GM23248 (cell line): ENCODE data around the gene CYP3A5. TPM values are rescaled to one million over a fixed set of nuclear protein-coding genes. Genes with fewer than 3 reads are reported as not detected.

Experiments used
- DNase-seq: peaks from one replicate; pipeline ENCODE4 v3.0.0-alpha.2; 2015
- H2AFZ ChIP-seq: fragments of 200-600 bp; sonication (generic); 2 replicates; pipeline ENCODE4 v1.6.1; 2016; ENCODE audit warnings: antibody characterized with exemption
- H3F3A ChIP-seq: fragments of 200-600 bp; sonication (generic); 2 replicates; pipeline ENCODE4 v1.6.1; 2016; ENCODE audit warnings: mild to moderate bottlenecking, antibody characterized with exemption, mixed run types; ENCODE audit not compliant: insufficient read depth
- H3K27ac ChIP-seq: fragments of 200-600 bp; sonication (generic); 2 replicates; pipeline ENCODE4 v1.5.1; 2016; ENCODE audit warnings: mild to moderate bottlenecking
- H3K27me3 ChIP-seq: fragments of 200-600 bp; sonication (generic); replicated peaks from 2 replicates; pipeline ENCODE4 v1.6.1; 2016; ENCODE audit warnings: mild to moderate bottlenecking; ENCODE audit not compliant: insufficient read depth
- H3K36me3 ChIP-seq: fragments of 200-600 bp; sonication (generic); 2 replicates; pipeline ENCODE4 v1.6.1; 2016; ENCODE audit warnings: low read depth, mild to moderate bottlenecking
- H3K4me1 ChIP-seq: fragments of 200-600 bp; sonication (generic); 2 replicates; pipeline ENCODE4 v1.6.1; 2016; ENCODE audit warnings: mild to moderate bottlenecking; ENCODE audit not compliant: insufficient read depth
- H3K4me2 ChIP-seq: fragments of 200-600 bp; sonication (generic); one replicate; pipeline ENCODE4 v1.6.1; 2016; ENCODE audit warnings: mild to moderate bottlenecking; ENCODE audit not compliant: unreplicated experiment
- H3K4me3 ChIP-seq: fragments of 200-600 bp; sonication (generic); 2 replicates; pipeline ENCODE4 v1.5.1; 2016; ENCODE audit warnings: mild to moderate bottlenecking
- H3K79me2 ChIP-seq: fragments of 200-600 bp; sonication (generic); 2 replicates; pipeline ENCODE4 v1.6.1; 2016; ENCODE audit warnings: mild to moderate bottlenecking; ENCODE audit not compliant: insufficient read depth
- H3K9ac ChIP-seq: fragments of 200-600 bp; sonication (generic); 2 replicates; pipeline ENCODE4 v1.6.1; 2016; ENCODE audit warnings: mild to moderate bottlenecking
- H3K9me2 ChIP-seq: fragments of 200-600 bp; sonication (generic); 2 replicates; pipeline ENCODE4 v1.6.1; 2016; ENCODE audit warnings: mixed run types, mild to moderate bottlenecking, moderate library complexity; ENCODE audit not compliant: insufficient read depth
- H3K9me3 ChIP-seq: fragments of 200-600 bp; sonication (generic); one replicate; pipeline ENCODE4 v1.6.1; 2017; ENCODE audit warnings: low read depth
- H4K20me1 ChIP-seq: fragments of 200-600 bp; sonication (generic); 2 replicates; pipeline ENCODE4 v1.6.0; 2016; ENCODE audit not compliant: insufficient read depth
- EZH2 ChIP-seq: fragments of 200-600 bp; sonication (generic); IDR thresholded peaks from 2 replicates; pipeline ENCODE4 v1.6.1; 2018; ENCODE audit warnings: antibody characterized with exemption, mild to moderate bottlenecking; ENCODE audit not compliant: insufficient read depth, poor library complexity, severe bottlenecking
- EZH2phosphoT487 ChIP-seq: fragments of 200-600 bp; sonication (generic); IDR thresholded peaks from 2 replicates; pipeline ENCODE4 v1.6.1; 2018; ENCODE audit warnings: antibody characterized with exemption, moderate library complexity, mild to moderate bottlenecking, low read depth; ENCODE audit not compliant: insufficient read depth
- WGBS, 2 experiments: methylation state at CpG; one replicate each; pipeline ENCODE4 v1.1.6; 2015 to 2017; ENCODE audit warnings: low lambda C conversion rate in 2 of 2, low coverage in 1 of 2; ENCODE audit errors: missing lambda C conversion rate in 2 of 2; 5-methylcytosine and 5-hydroxymethylcytosine counted together
- in situ Hi-C: fragments of 300-500 bp; cut with MboI; formaldehyde crosslinking; loops from 2 replicates; pipeline ENCODE4 v1.15.0; 2020
- polyA plus RNA-seq: library from polyadenylated mRNA; unstranded; fragments of >200 nt; fragmentation: Nextera tagmentation; extraction: Ambion mirVana; gene quantifications from 2 replicates; pipeline ENCODE4 v1.2.1, GENCODE V29; 2016
- total RNA-seq: library from RNA; depleted of rRNA; stranded (reverse); fragments of >200 nt; shearing (Covaris generic); gene quantifications from 2 replicates; pipeline ENCODE4 v1.2.3, GENCODE V29; 2014

Gene CYP3A5
- total and polyA plus RNA-seq, 2 experiments from 2014 or later, result 0.26 TPM; not detected in 1

- in situ Hi-C loops, result no loop called here
- no peaks in the 10 kb centered on the region for H4K20me1 ChIP-seq
- peak; percentile 15 for DNase-seq
- H3K27ac ChIP-seq, result no peak overlapping the region
- no peaks in the 10 kb centered on the region for H3K9me3 ChIP-seq
- TF ChIP-seq EZH2 (no peak), EZH2phosphoT487 (no peak)
- H3K79me2 ChIP-seq, result no peaks in the 10 kb centered on the region
- H3K4me3 ChIP-seq, result no peak overlapping the region
- H3K4me1 ChIP-seq, result no peaks in the 10 kb centered on the region
- H3K27me3 ChIP-seq, result no peaks in the 10 kb centered on the region
- H3K9me2 ChIP-seq, result no peaks in the 10 kb centered on the region
- WGBS, 2 experiments, result 55 to 58% methylated on average over 4 of the region's 4 CpGs
- H3F3A ChIP-seq, result no peaks in the 10 kb centered on the region
- no peak overlapping the region for H2AFZ ChIP-seq
- no peak overlapping the region for H3K9ac ChIP-seq
- H3K4me2 ChIP-seq, result no peak overlapping the region
- H3K36me3 ChIP-seq, result no peaks in the 10 kb centered on the region
These were observed 2.7 kb downstream of the CYP3A5 start for GRCh38 chr7:99677013-99677647.

DNA sequence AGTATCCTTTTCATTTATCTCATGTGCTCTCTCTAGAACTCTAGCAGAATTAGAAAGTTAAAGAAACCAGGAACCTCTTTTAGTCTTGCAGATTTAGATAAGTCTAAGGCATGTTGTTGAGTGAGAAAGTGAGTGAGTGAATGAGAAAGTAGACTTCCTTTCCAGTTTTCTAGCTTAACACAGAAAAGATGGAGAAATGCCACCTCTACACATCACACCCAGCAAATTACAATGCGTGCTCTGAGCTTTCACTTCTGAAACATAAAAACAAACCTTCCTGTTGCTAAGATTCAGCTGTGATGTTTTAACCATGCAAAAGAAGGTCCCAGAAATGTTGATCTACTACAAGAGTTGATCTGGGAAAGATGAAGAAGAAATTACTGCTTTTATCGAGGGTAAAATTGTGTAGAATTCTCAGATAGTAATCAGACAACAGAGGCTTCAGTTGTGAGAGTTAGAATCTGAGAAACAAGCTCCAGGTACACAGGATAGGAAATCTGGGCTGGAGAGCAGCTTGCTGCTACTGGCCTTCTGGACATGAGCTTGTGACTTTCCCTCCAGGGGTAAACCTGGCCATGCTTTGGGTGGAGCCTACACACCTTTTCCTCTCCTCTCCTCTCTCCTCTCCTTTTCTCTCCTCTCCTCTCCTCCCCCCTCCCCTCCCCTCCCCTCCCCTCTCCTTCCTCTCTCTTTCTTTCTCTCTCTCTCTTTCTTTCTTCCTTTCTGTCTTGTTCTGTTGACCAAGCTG lies 4.6 kb downstream of the CYP3A5 start:
- in situ Hi-C loops, result no loop called here
- Histone ChIP-seq H3K4me2 (no peak overlapping the region), H4K20me1 (no peaks in the 10 kb centered on the region), H3K27me3 (no peaks in the 10 kb centered on the region), H3K79me2 (no peaks in the 10 kb centered on the region), H3K9ac (no peak overlapping the region), H2AFZ (no peak overlapping the region), H3K36me3 (no peaks in the 10 kb centered on the region), H3F3A (no peaks in the 10 kb centered on the region), H3K9me3 (no peaks in the 10 kb centered on the region), H3K4me3 (no peak overlapping the region), H3K4me1 (no peaks in the 10 kb centered on the region), H3K27ac (no peak overlapping the region), H3K9me2 (no peaks in the 10 kb centered on the region)
- WGBS, 2 experiments, result 19 to 23% methylated on average over 2 of the region's 2 CpGs
- no peak for TF ChIP-seq EZH2
- TF ChIP-seq EZH2phosphoT487, result no peak
- DNase-seq, result peak; percentile 6

DNA sequence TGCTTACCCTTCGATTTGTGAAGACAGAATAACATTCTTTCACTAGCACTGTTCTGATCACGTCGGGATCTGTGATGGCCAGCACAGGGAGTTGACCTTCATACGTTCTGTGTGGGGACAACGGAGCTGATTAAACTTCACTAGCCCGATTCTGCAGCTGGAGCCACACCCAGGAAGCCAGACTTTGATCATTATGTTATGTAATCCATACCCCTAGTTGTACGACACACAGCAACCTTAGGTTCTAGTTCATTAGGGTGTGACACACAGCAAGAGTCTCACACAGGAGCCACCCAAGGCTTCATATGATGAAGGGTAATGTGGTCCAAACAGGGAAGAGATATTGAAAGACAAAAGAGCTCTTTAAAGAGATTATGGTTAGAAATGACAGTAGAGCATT lies 7.2 kb downstream of the CYP3A5 start:
- Histone ChIP-seq H3K9ac (no peak overlapping the region), H3K4me2 (no peak overlapping the region), H3K27me3 (no peaks in the 10 kb centered on the region), H3K79me2 (no peaks in the 10 kb centered on the region), H3F3A (no peaks in the 10 kb centered on the region), H3K27ac (no peak overlapping the region), H2AFZ (no peak overlapping the region), H3K4me1 (no peaks in the 10 kb centered on the region), H4K20me1 (no peaks in the 10 kb centered on the region), H3K4me3 (no peak overlapping the region), H3K36me3 (no peaks in the 10 kb centered on the region), H3K9me3 (no peaks in the 10 kb centered on the region), H3K9me2 (no peaks in the 10 kb centered on the region)
- TF ChIP-seq EZH2phosphoT487 (no peak), EZH2 (no peak)
- no peak for DNase-seq
- 73 to 79% methylated on average over 7 of the region's 7 CpGs for WGBS, 2 experiments
- in situ Hi-C loops, result no loop called here

- in situ Hi-C loops, result no loop called here
- Histone ChIP-seq H4K20me1 (no peaks in the 10 kb centered on the region), H3K79me2 (no peaks in the 10 kb centered on the region), H2AFZ (no peak overlapping the region), H3K4me1 (no peaks in the 10 kb centered on the region), H3F3A (no peaks in the 10 kb centered on the region), H3K9me3 (no peaks in the 10 kb centered on the region), H3K27ac (no peak overlapping the region), H3K9me2 (no peaks in the 10 kb centered on the region), H3K4me3 (no peak overlapping the region), H3K9ac (no peak overlapping the region), H3K4me2 (no peak overlapping the region), H3K36me3 (no peaks in the 10 kb centered on the region), H3K27me3 (no peaks in the 10 kb centered on the region)
- 80 to 85% methylated on average over 3 of the region's 3 CpGs for WGBS, 2 experiments
- TF ChIP-seq EZH2 (no peak), EZH2phosphoT487 (no peak)
- peak; percentile 19 for DNase-seq
These were observed 10.0 kb downstream of the CYP3A5 start for GRCh38 chr7:99669782-99670181.
